ENCODE results near the gene OR11G2.
"Not testable (repeated sequence)": the region's sequence is repeated elsewhere in the genome, so short reads cannot be mapped to it uniquely, and the experiment has no call there.

OR11G2 gene

GRCh38 chr14:20235415-20235814 lies 44.7 kb downstream of the OR11G2 start:
- not testable (repeated sequence) for DNase-seq

- peak; percentile 13 for DNase-seq
Observed at GRCh38 chr14:20247646-20248246, 57.0 kb downstream of the OR11G2 start.
